Left cardiac atrium (tissue), 4 donors: ENCODE results near the gene NUP210. TPM values are rescaled to one million over a fixed set of nuclear protein-coding genes. Genes with fewer than 3 reads are reported as not detected.
"Not testable (repeated sequence)": the region's sequence is repeated elsewhere in the genome, so short reads cannot be mapped to it uniquely, and the experiment has no call there.

ENCODE experiments used
- ATAC-seq, 2 donors: fragments of 200-7000 bp; cut with Tn5 transposase; one replicate each; pipeline ENCODE4 v1.9.1; 2020; ENCODE audit warnings: mild to moderate bottlenecking in 2 of 2, moderate library complexity in 2 of 2
- DNase-seq: peaks from one replicate; pipeline ENCODE4 v3.0.0-alpha.2; 2020
- intact Hi-C, 2 donors: fragments of 100-400 bp; cut with DNase I; formaldehyde crosslinking; loops; one replicate each; pipeline versions ENCODE4 v1.14.1 to v1.15.1; 2022 to 2023
- long read RNA-seq: library from polyadenylated mRNA; unstranded; transcript quantifications from one replicate; pipeline ENCODE4 v2.0.0, GENCODE V29; 2021
- total RNA-seq, 2 donors: library from RNA; stranded (reverse); fragmentation: NEBNext Ultra II Directional; extraction: Animal tissue kit (Norgen Biotek cat#: 25700); gene quantifications; one replicate each; pipeline ENCODE4 v1.2.1, GENCODE V29; 2021
- donor health status: DM: no; HTN: yes; CAD: no.
- donor health status: DM: no; HTN: yes; CAD: no; lungs with severe emphysema.
- donor health status: DM: yes; HTN: yes; CAD: no.
- donor health status: Dilated cardiomyopathy.

The NUP210 gene
- 1 to 10 TPM; 2.8 to 4.7 TPM for total RNA-seq
- long read RNA-seq, partial matches to known transcripts = 5 of 5 reads
- long read RNA-seq, other reads (novel, unspliced or antisense) = 0 of 5 reads

- DNase-seq (peak; percentile 32), ATAC-seq (peak; percentile 54 to 69)
- intact Hi-C loops = no loop called here
These were observed at the start of gene NUP210 for GRCh38 chr3:13420045-13420830. Gene NUP210, minus strand, starts transcription at chr3:13420322. Its CDS starts 96 bp downstream, at chr3:13420226.

DNA sequence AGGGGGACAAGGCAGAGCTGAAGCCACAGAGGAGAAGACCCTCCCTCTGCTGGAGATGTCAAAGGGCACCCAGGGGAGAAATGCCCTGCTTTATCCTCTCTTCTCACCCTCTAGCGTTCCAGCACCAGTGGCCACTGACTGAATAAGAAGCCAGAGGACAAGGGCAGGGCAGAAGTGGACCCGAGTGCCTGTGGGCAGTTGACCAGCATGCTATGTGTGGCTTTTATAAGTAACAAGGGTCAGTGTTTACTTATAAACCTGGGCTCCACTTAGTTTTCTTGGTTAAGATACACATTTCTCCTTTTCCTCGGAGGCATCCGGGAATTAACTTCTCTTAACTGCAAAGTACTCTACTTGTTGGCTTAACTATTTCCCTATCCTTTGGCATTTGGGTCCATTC is 46.7 kb upstream of the NUP210 start:
- ATAC-seq = no peak
- intact Hi-C loops = no loop called here
- DNase-seq = no peak

GRCh38 chr3:13465236-13465873 is 45.2 kb upstream of the NUP210 start:
- DNase-seq = no peak
- ATAC-seq = no peak
- intact Hi-C loops = no loop called here

DNA sequence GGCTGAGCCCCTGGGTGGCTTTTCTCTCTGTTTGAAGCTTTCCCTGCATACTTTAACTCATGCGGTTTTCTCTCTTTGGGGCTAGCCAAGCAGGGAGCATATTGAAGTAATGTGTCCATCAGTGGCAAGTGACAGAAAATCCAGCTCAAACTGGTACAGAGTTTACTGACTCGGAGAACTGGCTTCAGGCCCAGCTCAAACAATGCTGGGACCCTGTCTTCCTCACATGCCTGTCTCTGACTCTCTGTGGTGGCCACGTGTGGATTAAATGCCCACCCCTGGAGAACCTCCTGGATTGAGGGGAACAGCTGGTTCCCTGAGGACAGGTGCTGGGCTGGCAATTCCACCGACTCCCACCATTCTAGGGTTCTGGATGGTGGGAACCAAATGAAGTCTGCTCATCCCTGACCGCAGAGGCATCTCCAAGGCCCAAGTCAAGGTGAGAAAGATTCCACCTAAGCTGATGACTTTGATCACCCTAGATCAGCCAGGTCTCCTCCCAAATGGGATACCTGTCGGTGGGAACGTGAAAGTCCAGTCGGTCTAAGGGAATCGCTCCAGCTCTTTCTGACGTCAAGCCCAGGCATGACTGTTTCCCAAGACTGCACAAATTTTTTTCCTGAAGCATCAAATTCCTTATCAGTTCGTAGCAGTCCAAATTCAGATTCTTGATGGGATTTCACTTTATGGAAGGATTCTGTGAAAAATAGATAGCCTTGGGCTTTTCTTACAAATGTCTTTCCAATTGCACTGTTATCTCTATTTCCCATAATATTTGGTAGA is 43.7 kb upstream of the NUP210 start:
- no peak for ATAC-seq
- DNase-seq = no peak
- intact Hi-C loops = no loop called here

- intact Hi-C loops = no loop called here
- DNase-seq (no peak), ATAC-seq (peak; percentile 53 to 59)
These were observed 42.7 kb upstream of the NUP210 start for GRCh38 chr3:13462822-13463221.

GRCh38 chr3:13462125-13462629 is 42.1 kb upstream of the NUP210 start:
- intact Hi-C loops = no loop called here
- ATAC-seq = no peak
- no peak for DNase-seq

DNA sequence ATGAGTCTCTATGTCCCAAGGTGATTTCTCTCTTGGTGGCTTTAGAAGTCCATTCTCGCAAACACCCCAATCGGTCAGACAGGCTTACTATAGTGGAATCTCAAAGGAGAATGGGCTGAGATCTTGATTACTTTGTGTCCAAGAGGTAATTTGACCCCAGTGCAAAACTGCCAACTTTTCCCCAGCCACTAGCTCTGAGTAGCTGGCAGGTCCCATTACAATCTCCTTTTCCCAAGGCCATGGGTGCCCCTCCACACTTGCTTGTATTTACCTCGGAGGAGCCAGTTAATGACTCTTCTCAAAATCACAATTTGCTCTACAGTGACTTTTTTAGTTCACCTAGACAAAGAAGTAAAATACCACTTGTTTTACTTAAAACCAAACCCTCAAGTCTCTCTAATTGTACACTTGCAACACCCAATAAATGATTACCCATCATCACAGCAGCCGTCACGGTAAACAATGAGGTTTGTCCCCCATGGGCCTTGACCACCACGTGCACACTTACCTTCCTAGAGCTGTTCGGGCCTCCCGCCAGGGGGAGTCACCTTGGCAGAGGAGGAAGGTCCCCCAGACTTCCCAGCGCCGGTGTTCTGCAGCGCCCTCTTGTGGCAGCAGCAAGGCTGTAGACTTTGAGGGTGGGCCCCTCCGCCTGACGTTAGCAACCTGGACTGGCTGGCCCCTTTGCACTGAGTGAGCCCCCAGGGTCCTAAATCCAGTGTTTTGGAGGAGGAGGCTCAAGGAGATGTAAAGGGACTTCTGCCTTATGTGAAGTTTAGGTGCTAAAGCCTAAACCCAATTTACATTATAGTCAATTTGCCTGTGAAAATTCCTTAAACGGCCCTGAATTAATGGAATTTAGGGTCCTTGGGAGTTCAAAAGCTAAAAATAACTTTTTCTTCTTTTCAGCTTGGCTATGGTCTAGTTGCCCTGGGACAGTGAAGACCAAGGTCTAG is 41.3 kb upstream of the NUP210 start:
- intact Hi-C loops = no loop called here
- no peak for DNase-seq
- peak; percentile 60 to 67 for ATAC-seq

DNA sequence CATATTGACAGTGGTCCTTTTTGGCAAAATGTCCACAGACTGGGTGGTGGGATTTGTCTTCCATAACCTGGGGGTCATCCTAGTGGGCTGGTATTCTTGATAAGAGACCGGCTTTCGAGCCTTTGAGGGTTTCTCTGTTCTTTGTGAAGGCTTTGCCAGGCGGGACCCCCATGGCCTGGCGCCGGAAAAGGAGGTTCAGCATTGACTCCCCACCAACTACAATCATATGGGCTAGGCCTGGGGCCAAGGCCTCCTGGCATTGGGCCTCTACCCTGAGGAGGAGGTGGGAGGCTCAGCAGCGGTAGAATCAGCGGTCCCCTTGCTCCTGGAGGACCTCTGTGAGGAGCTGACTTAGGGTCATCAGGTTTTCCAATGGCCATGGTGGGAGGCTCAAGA is 40.2 kb upstream of the NUP210 start:
- intact Hi-C loops = no loop called here
- ATAC-seq = no peak
- DNase-seq = no peak

DNA sequence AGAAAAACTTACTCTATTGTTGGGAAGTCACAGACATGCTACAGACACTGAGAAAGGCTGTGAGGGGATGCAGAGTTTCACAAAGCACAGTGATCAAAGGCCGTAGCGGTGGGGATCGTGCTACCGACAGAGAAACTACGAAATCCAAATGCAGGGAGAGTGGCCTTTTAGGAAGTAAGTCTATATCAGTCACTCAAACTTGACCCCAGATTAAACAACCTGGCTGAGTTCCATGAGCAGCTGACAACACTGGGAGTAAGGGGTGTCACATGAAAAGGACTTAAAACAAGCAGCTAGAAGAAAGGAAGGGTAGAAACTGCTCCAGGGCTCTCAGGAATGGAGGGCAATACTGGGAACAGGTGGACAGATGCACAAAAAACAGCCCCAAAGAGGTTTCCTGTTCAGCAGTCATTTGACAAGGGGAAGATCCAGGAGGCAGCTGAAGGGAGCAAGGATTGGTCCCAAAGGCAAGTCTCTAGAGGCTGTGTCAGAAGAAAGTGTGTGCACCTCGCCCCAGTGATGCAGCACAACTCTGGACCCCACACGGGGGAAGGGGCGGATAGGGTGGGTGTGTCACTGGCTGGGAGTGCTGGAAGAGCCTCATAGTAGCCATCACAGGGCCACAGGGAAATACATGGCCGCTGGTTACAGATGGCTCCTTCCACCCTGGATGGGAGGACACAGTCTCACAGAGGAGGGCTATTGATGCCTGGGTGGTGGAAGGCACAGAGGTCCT is 39.7 kb upstream of the NUP210 start:
- ATAC-seq (no peak), DNase-seq (no peak)
- intact Hi-C loops = no loop called here

- intact Hi-C loops = no loop called here
- DNase-seq (no peak), ATAC-seq (no peak)
These were observed 37.5 kb upstream of the NUP210 start for GRCh38 chr3:13457593-13457992.

DNA sequence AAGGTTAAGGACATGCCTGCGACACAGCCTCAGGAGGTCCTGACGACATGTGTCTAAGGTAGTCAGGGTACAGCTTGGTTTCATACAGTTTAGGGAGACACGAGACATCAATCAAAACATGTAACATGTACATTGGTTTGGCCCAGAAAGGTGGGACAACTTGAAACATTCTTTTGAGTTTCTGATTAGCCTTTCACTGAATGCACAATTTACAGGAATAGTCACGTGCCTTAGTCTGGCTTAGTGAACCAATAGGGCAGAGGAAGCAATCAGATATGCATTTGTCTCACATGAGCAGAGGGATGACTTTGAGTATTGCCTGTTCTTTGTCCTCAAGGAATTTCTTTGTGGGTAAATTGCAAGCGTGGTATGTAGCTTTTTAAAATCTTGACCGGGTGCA is 35.5 kb upstream of the NUP210 start:
- DNase-seq (no peak), ATAC-seq (no peak)
- intact Hi-C loops = no loop called here

- DNase-seq (no peak), ATAC-seq (peak; percentile 49 to 60)
- intact Hi-C loops = loop anchor here (2.0 to 5.0 kb wide), 2 partner anchors 360 kb away; no protein-coding TSS in a partner anchor
These were observed 32.6 kb upstream of the NUP210 start for GRCh38 chr3:13452490-13453335.

DNA sequence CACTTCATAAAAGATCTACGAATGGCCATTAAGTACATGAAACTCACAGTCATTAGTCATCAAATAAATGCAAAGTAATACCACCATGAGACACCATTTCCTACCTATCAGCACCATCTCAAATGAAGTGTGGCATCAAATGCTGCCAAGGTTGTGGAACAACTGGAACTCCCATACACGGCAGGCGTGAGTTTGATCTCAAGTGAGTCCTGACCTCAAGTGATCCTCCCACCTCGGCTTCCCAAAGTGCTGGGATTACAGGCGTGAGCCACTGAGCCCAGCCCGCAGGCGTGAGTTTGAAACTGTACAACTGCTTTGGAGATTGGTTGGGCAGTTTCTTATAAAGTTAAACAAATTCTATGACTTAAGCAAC is 31.2 kb upstream of the NUP210 start:
- ATAC-seq (peak; percentile 21 to 54), DNase-seq (peak; percentile 32)
- intact Hi-C loops = loop anchor here in 1 of 2 donors (5.0 kb wide), 1 partner anchor 359 kb away; no protein-coding TSS in a partner anchor

DNA sequence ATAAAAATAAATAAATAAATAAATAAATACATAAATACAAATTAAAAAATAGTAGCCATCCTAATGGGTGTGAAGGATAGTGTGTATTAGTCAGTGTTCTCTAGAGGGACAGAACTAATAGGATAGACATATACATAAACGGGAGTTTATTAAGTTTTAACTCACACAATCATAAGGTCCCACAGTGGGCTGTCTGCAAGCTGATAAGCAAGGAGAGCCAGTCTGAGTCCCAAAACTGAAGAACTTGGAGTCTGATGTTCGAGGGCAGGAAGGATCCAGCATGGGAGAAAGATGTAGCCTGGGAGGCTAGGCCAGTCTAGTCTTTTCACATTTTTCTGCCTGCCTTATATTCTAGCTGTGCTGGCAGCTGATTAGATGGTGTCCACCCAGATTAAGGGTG is 22.8 kb upstream of the NUP210 start:
- intact Hi-C loops, DNase-seq, ATAC-seq: not testable (repeated sequence)

GRCh38 chr3:13440204-13440817 is 20.2 kb upstream of the NUP210 start:
- no peak for ATAC-seq
- DNase-seq = no peak
- intact Hi-C loops = no loop called here

GRCh38 chr3:13436213-13436612 is 16.1 kb upstream of the NUP210 start:
- intact Hi-C loops, ATAC-seq, DNase-seq: not testable (repeated sequence)
